ENCODE results near the gene CHI3L1.

The CHI3L1 gene

DNA sequence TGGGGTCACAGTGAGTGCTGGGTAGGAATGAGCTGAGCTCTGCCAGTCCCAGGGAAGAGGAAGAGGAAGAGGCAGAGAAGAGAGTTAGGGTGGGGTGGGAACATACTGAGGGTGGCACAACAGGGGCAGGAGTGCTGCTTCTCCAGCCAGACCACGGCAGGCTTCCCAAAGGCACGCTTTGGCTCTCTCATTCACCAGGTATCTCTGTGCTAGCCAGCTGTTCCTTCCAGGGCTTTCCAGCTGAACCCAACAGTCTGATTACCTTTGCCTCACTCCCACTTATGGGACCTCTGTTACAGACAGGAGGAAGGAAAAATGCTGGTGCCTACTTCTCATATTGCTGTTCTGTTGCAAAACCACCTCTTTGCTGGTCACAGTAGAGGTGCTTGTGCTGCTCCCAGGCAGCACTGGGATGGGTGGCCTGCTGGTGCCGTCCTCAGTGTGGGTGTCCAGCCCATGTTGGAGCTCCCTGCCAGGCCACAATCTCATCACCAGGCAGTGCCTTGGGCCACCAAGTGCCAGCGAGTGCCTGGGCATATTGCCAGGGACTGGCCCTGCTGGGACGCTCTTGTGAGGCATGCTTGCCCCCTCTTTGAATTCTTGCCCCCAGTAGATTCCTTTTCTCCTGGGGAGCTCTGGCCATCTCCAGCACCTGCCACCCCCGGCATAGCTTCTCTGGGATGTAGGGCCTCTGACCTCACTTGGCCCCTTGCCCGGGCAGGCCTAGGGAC, 56.8 kb downstream of the CHI3L1 start:
- DNase-seq: no peak
